HepG2 (cell line): Measurements from ENCODE around the gene CCDC117. TPM values are rescaled to one million over a fixed set of nuclear protein-coding genes. Genes with fewer than 3 reads are reported as not detected.
A peak's percentile ranks its signal among the peaks of the same experiment; 100 is the strongest.

ENCODE experiments used
- AHR ChIP-seq: IDR thresholded peaks from 2 replicates; pipeline ENCODE4 v1.6.1; 2018; ENCODE audit warnings: missing genetic modification reagents, missing compliant biosample characterization
- ARHGAP35 ChIP-seq: sonication (generic); formaldehyde crosslinking; IDR thresholded peaks from 2 replicates; pipeline ENCODE4 v1.9.0; 2022; ENCODE audit warnings: mild to moderate bottlenecking, inconsistent platforms, moderate library complexity, missing genetic modification reagents, borderline replicate concordance
- IRX3 ChIP-seq: sonication (generic); formaldehyde crosslinking; IDR thresholded peaks from 2 replicates; pipeline ENCODE4 v1.8.1; 2023; ENCODE audit warnings: mild to moderate bottlenecking, low read depth, missing genetic modification reagents, borderline replicate concordance
- JUN ChIP-seq: sonication (generic); formaldehyde crosslinking; IDR thresholded peaks from 2 replicates; pipeline ENCODE4 v1.4.0; 2020; ENCODE audit warnings: mild to moderate bottlenecking, missing genetic modification reagents
- RXRB ChIP-seq: IDR thresholded peaks from 2 replicates; pipeline ENCODE4 v1.6.1; 2016; ENCODE audit warnings: borderline replicate concordance, missing genetic modification reagents, missing compliant biosample characterization
- SMARCE1 ChIP-seq: fragments of 450-650 bp; IDR thresholded peaks from 2 replicates; pipeline ENCODE4 v1.6.1; 2017; ENCODE audit warnings: borderline replicate concordance
- UBTF ChIP-seq: sonication (generic); formaldehyde crosslinking; IDR thresholded peaks from 2 replicates; pipeline ENCODE4 v1.4.0; 2020; ENCODE audit warnings: mild to moderate bottlenecking, missing genetic modification reagents
- ZFP41 ChIP-seq: sonication (generic); formaldehyde crosslinking; IDR thresholded peaks from 2 replicates; pipeline ENCODE4 v1.4.0; 2020; ENCODE audit warnings: mild to moderate bottlenecking, missing genetic modification reagents, borderline replicate concordance
- ZIK1 ChIP-seq: sonication (generic); formaldehyde crosslinking; IDR thresholded peaks from 2 replicates; pipeline ENCODE4 v1.5.0; 2020; ENCODE audit warnings: mild to moderate bottlenecking, low read depth, missing genetic modification reagents, borderline replicate concordance
- ZNF142 ChIP-seq: sonication (generic); formaldehyde crosslinking; IDR thresholded peaks from 2 replicates; pipeline ENCODE4 v1.4.0; 2020; ENCODE audit warnings: missing genetic modification reagents
- ZNF3 ChIP-seq: IDR thresholded peaks from 2 replicates; pipeline ENCODE4 v1.7.0; 2017; ENCODE audit warnings: inconsistent platforms
- ZSCAN29 ChIP-seq: sonication (generic); formaldehyde crosslinking; conservative IDR thresholded peaks from 2 replicates; pipeline ENCODE4 v1.4.0; 2020; ENCODE audit warnings: mild to moderate bottlenecking, missing genetic modification reagents
- polyA plus RNA-seq, 8 experiments: library from polyadenylated mRNA; depleted of rRNA in 3 of 8; stranded (reverse) in 7 of 8; unstranded in 1 of 8; fragments of >200 nt; fragmentation: Illumina TruSeq in 4 of 8; extraction: Trizol in 4 of 8; gene quantifications; 2 replicates each; pipeline versions ENCODE4 v1.2.1 to v1.2.3, GENCODE V29; 2011 to 2016; ENCODE audit warnings: low read depth in 4 of 8, missing spikeins in 1 of 8, mixed read lengths in 1 of 8; ENCODE audit not compliant: insufficient read depth in 1 of 8
- total RNA-seq, 5 experiments: library from RNA; depleted of rRNA; stranded (reverse); fragments of >200 nt; fragmentation: Illumina TruSeq; extraction: Trizol; gene quantifications; 2 replicates each; pipeline ENCODE4 v1.2.3, GENCODE V29; 2016; ENCODE audit warnings: low read depth in 1 of 5
- TF ChIP-seq, protein P1 (sequence below): IDR thresholded peaks from 2 replicates; pipeline ENCODE4 v1.6.1; 2016; ENCODE audit warnings: low read depth, control low read depth
- TF ChIP-seq, protein P2 (sequence below): sonication (generic); formaldehyde crosslinking; IDR thresholded peaks from 2 replicates; pipeline ENCODE4 v1.8.1; 2022; ENCODE audit warnings: low read depth, mild to moderate bottlenecking, missing genetic modification reagents
- TF ChIP-seq, protein P3 (sequence below): sonication (generic); formaldehyde crosslinking; IDR thresholded peaks from 2 replicates; pipeline ENCODE4 v1.8.1; 2022; ENCODE audit warnings: mild to moderate bottlenecking, missing genetic modification reagents

CCDC117 gene
- total and polyA plus RNA-seq, 2 of the 13 experiments (the other 11 are each of a cell fraction or from before 2014, with no cell fraction given): 12.6 to 34.2 TPM

DNA sequence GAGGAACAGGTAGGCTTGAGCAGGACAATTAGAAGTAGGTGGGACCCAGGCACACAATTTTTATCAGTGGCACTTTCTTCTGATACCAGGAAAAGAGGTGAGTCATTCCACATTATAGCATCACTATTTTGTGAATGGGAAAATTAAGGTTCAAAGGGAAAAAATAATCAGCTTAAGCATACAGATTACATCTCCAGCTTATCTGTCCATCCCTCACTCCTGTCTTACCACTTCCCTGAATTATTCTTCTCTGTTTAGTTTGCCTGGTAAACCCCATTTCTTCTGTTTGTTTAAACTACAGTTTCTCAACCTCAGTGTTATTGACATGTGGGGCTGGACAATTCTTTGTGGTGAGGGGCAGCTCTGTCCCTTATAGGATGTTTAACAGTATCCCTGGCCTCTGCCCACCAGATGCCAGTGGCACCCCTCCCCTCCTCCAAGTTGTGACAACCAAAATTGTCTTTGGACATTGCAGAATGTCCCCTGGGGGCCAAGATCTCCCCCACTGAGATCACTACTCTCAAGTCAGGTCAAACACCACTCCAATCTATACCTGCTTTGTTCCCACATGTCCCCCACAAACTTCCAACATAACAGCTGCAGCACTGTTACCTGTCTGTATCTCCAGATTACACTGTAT is 36.3 kb downstream of the CCDC117 start (continued):
- TF ChIP-seq ZNF142 (CRISPR knock-in tag): no peak
- TF ChIP-seq ZFP41: no peak
- no peak for TF ChIP-seq UBTF (CRISPR knock-in tag)
- no peak for TF ChIP-seq SMARCE1
- no peak for TF ChIP-seq ZIK1 (CRISPR knock-in tag)
- TF ChIP-seq, protein P1, sequence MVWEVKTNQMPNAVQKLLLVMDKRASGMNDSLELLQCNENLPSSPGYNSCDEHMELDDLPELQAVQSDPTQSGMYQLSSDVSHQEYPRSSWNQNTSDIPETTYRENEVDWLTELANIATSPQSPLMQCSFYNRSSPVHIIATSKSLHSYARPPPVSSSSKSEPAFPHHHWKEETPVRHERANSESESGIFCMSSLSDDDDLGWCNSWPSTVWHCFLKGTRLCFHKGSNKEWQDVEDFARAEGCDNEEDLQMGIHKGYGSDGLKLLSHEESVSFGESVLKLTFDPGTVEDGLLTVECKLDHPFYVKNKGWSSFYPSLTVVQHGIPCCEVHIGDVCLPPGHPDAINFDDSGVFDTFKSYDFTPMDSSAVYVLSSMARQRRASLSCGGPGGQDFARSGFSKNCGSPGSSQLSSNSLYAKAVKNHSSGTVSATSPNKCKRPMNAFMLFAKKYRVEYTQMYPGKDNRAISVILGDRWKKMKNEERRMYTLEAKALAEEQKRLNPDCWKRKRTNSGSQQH (CRISPR knock-in tag): 0 out of 2 replicates have a peak, but pooled peaks have one; percentile 26
- TF ChIP-seq, protein P2, sequence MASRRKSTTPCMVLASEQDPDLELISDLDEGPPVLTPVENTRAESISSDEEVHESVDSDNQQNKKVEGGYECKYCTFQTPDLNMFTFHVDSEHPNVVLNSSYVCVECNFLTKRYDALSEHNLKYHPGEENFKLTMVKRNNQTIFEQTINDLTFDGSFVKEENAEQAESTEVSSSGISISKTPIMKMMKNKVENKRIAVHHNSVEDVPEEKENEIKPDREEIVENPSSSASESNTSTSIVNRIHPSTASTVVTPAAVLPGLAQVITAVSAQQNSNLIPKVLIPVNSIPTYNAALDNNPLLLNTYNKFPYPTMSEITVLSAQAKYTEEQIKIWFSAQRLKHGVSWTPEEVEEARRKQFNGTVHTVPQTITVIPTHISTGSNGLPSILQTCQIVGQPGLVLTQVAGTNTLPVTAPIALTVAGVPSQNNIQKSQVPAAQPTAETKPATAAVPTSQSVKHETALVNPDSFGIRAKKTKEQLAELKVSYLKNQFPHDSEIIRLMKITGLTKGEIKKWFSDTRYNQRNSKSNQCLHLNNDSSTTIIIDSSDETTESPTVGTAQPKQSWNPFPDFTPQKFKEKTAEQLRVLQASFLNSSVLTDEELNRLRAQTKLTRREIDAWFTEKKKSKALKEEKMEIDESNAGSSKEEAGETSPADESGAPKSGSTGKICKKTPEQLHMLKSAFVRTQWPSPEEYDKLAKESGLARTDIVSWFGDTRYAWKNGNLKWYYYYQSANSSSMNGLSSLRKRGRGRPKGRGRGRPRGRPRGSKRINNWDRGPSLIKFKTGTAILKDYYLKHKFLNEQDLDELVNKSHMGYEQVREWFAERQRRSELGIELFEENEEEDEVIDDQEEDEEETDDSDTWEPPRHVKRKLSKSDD (CRISPR knock-in tag): no peak
- TF ChIP-seq ZNF3: no peak
- peak; percentile 77 for TF ChIP-seq RXRB (CRISPR knock-in tag)
- no peak for TF ChIP-seq IRX3
- TF ChIP-seq AHR (CRISPR knock-in tag): no peak
- TF ChIP-seq, protein P3, sequence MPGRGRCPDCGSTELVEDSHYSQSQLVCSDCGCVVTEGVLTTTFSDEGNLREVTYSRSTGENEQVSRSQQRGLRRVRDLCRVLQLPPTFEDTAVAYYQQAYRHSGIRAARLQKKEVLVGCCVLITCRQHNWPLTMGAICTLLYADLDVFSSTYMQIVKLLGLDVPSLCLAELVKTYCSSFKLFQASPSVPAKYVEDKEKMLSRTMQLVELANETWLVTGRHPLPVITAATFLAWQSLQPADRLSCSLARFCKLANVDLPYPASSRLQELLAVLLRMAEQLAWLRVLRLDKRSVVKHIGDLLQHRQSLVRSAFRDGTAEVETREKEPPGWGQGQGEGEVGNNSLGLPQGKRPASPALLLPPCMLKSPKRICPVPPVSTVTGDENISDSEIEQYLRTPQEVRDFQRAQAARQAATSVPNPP (CRISPR knock-in tag): 0 out of 2 replicates have a peak, but pooled peaks have one; percentile 65
- TF ChIP-seq ARHGAP35 (CRISPR knock-in tag): no peak
- no peak for TF ChIP-seq JUN (CRISPR knock-in tag)
- no peak for TF ChIP-seq ZSCAN29
